Keratinocyte (primary cell): ENCODE results near the gene NOTCH1.

Experiments
- EZH2 ChIP-seq: IDR thresholded peaks from one replicate; pipeline ENCODE4 v1.6.1; 2012; ENCODE audit warnings: inconsistent platforms, mild to moderate bottlenecking, low read length, moderate library complexity
- TF ChIP-seq, protein P1 (sequence below), 3 experiments: IDR thresholded peaks in 1 of 3; conservative IDR thresholded peaks in 1 of 3; optimal IDR thresholded peaks in 1 of 3; 2 replicates in 2 of 3; 3 replicates in 1 of 3; pipeline versions ENCODE3 to v1.5.1; 2011; ENCODE audit warnings: low read length in 3 of 3, mild to moderate bottlenecking in 3 of 3, moderate library complexity in 2 of 3, control low read depth in 1 of 3, inconsistent platforms in 1 of 3; ENCODE audit not compliant: insufficient read depth in 2 of 3; ENCODE audit errors: extremely low read depth in 1 of 3

- TF ChIP-seq, protein P1, sequence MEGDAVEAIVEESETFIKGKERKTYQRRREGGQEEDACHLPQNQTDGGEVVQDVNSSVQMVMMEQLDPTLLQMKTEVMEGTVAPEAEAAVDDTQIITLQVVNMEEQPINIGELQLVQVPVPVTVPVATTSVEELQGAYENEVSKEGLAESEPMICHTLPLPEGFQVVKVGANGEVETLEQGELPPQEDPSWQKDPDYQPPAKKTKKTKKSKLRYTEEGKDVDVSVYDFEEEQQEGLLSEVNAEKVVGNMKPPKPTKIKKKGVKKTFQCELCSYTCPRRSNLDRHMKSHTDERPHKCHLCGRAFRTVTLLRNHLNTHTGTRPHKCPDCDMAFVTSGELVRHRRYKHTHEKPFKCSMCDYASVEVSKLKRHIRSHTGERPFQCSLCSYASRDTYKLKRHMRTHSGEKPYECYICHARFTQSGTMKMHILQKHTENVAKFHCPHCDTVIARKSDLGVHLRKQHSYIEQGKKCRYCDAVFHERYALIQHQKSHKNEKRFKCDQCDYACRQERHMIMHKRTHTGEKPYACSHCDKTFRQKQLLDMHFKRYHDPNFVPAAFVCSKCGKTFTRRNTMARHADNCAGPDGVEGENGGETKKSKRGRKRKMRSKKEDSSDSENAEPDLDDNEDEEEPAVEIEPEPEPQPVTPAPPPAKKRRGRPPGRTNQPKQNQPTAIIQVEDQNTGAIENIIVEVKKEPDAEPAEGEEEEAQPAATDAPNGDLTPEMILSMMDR (optimal IDR thresholded peaks at IDR 0.05 in 1 of 3, IDR thresholded peaks at IDR 0.05 in 1 of 3, conservative IDR thresholded peaks at IDR 0.05 in 1 of 3; ENCODE audit: extremely low read depth in 1 of 3, insufficient read depth in 2 of 3, low read length in 3 of 3) = no peak
- TF ChIP-seq EZH2 = no peak
Measured at GRCh38 chr9:136585531-136586120, 39.8 kb upstream of the NOTCH1 start.
